ENCODE results near the gene AIPL1.

The AIPL1 gene

DNA sequence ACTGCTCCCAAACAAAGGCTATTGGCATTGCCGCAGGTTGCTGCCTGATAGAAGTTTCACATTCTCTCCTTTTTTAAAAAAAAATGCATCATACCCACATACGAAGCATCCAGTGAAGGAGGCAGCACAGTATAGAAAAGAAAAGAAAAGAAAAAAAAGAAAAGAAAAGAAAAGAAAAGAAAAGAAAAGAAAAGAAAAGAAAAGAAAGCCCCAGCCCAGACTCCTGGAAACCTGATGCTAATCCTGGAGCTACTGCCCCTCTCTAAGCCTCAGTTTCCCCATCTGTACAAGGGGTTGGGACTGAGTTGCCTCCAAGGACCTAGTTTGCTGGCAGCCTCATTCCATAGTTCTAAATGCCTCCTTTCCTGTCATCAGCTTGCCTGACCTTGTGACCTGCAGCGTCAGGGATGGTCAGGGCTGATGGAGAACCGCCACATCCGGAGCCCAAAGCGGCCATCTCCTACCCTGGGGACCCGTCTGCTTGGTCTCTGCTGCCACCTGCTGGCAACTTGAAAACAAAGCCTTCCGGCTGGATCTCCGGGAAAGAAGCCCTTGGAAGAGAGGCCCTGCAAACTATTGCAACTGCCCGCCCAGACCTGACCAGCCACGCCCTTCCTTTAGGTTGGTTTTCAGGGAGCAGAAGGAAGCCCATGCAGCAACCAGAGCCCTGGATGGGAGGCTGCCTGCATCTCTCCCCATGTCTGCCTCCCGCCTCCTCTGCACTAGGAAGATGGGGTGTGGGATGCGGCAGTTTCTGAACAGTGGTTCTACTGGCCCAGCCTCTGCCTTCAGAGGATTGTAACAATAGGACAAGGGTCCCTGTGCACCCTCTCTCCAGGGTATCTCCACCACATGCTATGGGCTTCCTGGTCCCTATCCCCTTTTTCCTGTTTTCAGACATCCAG lies 13.0 kb downstream of the AIPL1 start:
- DNase-seq (ENCODE audit: low read depth), result peak; percentile 44

DNA sequence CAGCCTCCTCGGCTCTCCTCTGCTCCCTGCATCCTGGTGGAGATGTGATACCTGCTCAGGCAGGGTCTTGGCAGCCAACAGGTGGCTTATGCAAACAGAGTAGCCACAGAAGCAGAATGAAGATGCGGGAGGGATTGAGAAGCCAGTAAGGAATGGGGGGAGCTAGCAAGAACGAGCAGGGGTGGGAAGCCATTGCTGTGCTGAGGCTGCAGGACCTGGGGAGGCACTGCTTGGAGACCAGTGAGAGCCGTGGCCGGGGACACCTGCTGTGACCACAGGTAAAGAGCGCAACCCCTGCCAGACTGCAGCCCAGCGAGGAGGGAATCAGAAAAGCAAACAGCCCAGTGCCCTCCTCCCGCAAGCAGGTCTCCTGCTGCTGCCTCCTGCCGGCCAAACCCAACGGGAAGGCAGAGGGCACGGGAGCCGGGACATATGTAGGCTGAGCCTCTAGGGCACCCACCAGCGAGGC lies 14.7 kb downstream of the AIPL1 start:
- DNase-seq (ENCODE audit: low read depth), result no peak

DNA sequence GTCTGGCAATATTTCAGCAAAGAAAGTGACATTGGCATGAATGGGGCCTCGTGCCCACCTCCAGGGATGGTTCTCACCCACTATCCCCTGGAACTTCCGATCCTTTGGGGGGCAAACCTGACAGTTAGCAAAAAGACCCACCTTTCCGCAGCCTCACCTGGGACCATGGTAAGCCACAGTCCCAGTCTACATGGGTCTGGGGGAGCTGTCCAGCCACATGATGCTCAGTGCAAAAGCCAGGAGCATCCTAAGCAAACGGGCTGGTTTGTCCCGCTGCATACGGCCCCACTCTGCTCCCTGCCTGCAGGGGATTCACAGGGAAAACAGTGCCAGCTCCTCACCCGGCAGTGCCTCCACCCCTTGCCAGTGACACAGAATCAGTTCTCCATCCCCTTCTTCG lies 19.3 kb downstream of the AIPL1 start:
- no peak for DNase-seq (ENCODE audit: low read depth)

DNA sequence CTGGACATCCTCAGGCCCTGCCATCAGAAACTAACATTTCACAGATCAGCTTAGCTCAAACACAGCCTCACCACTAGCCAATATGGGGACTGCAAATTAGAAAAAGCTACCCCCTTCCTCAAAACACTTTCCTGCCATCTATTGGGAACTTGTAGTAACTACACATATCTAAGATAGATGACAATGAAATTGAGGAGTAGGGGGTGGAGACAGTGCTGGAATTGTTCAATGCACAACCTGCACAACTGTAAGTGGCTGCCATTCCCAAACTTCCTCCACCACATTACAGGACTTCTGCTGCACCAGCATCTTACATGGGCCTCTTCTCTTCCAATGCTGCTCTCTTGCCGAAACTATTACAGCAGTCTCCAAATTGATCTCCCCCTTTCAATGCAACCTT lies 21.9 kb downstream of the AIPL1 start:
- no peak for DNase-seq (ENCODE audit: low read depth)

DNA sequence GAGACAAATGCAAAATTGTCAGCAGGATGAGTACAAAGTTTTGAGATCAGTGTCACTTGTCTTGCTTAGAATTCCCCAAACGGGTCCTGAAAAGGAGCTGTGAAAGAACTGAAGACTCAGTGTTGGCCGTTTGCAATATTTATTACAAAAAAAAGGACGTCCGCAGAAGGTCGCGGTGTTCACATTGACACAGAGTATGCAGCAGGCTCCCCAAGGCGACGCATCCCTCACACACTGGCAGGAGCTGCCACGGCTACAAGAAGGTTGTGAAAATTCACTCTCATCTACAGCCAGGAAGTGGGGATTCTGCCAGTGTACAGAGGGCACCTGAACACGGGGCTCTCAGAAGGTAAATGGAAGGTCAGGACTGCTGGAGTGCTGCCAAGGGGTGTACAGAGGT lies 26.2 kb downstream of the AIPL1 start:
- no peak for DNase-seq (ENCODE audit: low read depth)

DNA sequence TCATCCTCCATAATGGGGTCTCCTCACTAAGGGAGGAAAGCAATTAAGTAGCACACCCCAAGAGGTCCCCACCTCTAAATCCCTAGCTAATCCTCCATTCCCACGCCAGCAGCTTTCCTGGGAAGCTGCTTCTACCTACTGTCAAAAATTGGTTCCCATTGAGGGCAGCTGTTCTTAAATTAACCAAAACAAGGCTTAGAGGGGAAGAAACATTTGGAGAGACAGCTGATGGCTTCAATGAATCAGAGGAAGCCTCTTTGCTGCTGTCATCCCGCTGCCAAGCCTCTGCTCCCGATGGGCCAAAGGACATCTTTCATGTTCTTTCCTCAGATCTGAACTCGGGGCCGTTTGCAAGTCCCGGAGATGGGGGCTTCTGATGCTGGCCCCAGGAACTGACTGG lies 26.6 kb downstream of the AIPL1 start:
- no peak for DNase-seq (ENCODE audit: low read depth)

DNA sequence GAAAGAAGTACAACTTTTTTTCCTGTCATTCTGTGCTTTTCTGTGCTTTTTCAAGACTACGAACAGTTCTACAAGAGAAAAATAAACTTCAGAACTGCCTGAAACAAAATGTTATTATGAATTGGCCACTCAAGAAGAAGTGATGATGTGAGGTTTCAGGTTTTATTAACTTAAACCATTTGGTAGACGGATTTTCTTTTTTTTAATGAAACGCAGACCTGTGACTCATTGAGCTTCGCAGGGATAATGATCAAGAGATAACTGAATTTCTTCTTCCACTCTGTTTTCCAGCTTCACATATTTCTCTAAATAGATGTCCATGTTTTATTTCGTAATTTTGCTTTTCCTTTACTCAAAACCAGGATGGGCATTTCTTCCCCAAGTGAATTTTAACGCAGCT lies 32.7 kb downstream of the AIPL1 start:
- DNase-seq (ENCODE audit: low read depth), result no peak

DNA sequence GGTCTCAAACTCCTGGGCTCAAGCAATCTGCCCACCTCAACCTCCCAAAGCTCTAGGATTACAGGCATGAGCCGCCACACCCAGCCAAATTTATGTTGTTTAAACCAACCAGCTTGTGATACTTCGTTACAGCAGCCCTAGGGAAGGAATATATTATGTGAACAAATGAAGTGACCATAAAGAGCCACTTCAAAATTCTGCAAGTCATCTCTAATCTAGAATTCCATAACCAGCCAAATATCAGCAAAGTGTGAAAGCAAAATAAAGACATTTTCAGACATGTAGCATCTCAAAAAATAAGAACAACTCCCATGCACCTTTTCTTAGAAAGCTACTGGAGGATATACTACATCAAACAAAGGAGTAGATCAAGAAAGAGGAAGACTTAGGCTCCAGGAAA lies 36.0 kb downstream of the AIPL1 start:
- DNase-seq (ENCODE audit: low read depth), result no peak

DNA sequence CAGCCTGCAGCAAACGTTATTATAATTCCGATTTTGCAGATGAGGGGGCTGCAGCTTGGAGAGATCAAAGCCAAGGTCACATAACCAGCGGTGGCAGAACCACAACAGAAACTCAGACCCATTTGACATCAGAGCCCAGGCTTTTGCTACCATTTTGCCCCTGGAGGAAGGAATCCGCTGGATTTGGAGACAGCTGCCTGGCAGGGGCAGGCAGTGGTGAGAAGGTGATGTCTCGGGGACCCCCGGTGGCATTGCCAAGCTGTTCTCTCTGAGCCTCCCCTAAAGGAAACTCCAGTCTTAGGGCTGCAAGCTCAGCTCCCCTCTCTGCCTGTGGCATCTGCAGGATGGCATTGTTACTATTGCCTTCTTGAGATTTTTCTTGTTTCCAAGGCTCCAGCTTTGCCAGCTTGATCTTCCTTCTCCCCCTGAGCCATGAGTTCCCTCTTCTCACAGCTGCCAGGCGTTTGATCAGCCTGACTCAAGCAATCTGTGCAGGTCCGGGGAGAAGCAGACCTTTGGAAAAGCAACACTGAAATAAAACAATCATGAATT lies 40.8 kb downstream of the AIPL1 start:
- DNase-seq (ENCODE audit: low read depth), result no peak

DNA sequence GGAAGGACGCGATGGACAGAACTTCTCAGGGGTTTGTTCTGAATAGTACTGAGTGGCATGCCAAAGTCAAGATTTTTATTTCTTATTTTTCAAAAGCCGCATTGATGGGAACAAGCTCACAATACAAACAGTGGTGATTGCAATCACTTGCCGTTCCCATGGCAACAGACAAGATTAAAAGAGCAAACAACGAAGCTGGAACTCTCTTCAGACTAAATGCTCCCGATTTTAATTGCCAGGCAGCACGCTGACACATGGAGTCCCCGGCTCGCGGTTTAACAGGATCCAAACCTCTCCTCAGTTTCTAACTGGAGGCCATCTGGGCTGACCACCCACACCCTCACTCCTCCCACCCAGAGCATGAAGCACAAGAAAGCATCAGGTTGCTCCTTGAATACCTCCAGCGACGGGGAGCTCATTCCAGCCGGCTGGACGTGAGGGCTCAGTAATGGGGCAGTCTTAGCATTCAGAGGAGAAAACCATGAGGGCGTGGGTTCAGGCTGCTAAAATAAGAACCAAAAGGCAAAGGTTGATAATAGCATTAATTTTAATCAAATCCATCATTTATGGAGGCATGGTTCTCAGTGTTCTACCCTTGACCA lies 41.5 kb downstream of the AIPL1 start:
- no peak for DNase-seq (ENCODE audit: low read depth)

DNA sequence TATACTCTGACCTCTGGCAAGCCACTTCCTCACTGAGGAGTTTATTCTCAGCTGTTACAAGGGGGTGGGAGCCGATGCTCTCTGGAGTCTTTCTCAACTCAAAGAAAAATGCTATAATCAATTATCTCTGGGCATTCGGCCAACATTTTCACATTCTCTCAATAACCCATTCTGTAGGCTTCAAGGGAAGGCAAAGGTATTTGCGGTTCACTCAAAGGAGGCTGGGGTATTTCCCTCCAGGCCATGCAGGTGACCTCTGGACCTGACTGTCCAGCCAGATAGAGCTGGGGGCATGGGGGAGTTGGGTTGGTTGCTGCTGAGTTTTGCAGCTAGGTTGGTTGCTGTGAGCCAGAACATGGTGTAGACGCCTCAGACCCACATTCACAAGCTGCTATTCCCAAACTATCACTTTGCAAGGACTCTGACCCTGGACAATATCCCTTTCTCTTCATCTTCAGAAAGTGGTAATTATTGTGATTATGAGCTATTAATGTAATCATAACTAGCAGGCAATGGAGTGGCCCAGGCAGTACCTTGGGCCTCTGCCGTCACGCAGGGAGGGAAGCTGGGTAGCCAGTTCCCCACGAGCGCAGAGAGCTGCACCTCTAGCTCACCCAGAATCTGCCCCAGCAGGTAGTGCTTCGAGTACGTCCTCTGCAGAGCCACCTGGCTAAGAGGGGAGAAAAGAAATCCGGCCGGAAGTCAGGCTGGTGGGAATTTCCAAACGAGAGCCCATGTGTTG lies 42.1 kb downstream of the AIPL1 start:
- no peak for DNase-seq (ENCODE audit: low read depth)

DNA sequence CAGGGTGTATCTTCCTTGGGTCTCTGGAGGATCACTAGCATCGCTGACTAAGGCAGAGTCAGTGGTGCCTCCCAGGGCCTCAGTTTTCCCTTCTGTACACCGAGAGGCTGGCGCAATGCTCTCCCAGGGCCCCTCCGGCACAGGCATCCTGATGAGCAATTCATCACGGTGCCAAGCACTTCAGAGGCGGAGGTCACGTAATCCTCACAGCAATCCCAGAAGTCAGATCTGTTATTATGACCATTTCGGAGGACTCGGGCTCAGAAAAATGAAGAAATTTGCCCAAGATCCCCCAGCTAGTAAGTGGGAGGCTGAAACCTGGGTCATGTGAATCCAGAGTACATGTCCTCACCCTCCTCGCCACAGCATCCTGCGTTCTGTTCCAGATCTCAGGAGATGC lies 46.5 kb downstream of the AIPL1 start:
- DNase-seq (ENCODE audit: low read depth), result no peak

DNA sequence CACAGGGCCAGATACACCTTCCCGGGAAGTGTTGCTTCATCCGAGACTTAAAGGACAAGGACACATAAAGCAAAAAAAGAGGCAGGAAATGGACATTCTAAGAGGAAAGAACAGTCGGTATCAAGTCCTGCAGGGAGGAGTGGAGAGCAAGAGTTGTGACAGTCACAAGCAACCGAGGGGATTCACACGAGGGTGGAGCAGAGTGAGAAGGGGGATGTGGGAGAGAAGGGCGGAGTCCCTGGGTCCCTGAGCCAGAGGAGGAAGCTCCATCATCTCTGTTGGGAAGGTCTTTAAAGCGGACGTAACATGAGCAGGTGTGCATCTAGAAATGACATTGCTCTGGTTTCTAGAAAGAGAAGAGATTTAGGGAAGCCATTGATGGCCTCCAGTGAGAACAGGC lies 47.1 kb downstream of the AIPL1 start:
- no peak for DNase-seq (ENCODE audit: low read depth)

DNA sequence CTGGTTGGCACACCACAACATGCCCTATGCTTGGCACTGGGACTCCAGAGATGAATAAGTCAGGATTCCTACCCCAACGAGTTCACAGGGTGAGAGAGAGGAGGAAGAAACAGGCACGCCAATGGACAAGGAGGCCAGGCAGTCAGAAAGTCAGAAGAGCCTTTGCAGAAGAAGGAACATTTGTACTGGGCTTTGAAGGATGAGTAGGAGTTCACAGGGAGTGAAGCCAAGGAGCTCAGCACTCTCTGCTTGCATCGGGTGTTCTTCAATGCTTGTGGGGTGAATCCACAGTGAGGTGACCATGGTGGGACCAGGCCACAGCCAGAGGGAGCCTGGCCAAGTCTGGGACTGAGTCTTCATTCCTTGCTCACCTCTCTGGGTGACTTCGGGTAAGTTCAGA lies 47.5 kb downstream of the AIPL1 start:
- DNase-seq (ENCODE audit: low read depth), result no peak

DNA sequence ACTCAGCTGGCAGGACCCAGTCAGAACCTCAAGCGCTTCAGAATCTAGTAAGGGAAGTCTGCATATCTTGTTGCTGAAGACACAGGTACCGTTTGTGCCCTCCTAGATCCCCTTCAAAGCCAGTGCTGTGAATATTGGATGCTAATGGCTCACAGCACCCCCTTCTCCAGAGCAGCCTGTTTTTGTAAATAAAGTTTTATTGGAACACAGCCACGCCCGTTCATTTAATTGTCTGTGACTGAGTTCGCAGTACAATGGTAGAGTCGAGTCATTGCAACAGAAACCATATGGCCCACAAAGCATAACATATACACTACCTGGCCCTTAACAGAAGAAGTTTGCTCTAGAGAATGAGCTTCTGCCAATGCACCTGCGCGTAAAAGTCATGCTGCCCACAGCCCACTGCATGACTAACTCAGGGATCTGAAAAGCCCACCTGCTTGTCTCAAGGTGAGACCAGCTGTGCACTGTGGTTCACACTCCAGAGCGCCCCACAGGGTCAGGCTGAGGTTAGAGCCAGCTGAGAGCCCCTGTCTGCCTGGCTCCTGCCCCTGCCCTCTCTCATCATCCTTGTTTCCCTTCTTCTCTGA lies 48.8 kb downstream of the AIPL1 start:
- no peak for DNase-seq (ENCODE audit: low read depth)

DNA sequence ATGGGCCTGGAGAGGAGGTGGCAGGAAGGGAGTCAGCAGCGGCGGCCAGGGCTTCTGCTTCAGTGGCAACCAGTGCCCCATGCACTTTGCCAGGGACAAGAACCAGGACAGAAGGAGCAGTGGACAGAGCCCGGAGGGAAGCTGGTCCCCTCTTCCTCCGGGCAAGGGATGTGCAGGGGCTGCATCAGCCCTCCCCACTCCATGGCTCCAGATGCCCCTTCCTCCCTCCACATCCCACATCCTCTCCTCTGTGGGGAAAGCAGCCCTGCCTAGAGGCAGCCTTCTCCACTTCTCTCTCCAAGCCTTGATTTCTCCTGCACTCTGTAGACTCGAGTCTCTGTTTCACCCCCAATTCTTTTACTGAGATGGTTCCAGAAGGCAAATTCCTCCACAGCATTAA lies 50.4 kb downstream of the AIPL1 start:
- DNase-seq (ENCODE audit: low read depth), result no peak

DNA sequence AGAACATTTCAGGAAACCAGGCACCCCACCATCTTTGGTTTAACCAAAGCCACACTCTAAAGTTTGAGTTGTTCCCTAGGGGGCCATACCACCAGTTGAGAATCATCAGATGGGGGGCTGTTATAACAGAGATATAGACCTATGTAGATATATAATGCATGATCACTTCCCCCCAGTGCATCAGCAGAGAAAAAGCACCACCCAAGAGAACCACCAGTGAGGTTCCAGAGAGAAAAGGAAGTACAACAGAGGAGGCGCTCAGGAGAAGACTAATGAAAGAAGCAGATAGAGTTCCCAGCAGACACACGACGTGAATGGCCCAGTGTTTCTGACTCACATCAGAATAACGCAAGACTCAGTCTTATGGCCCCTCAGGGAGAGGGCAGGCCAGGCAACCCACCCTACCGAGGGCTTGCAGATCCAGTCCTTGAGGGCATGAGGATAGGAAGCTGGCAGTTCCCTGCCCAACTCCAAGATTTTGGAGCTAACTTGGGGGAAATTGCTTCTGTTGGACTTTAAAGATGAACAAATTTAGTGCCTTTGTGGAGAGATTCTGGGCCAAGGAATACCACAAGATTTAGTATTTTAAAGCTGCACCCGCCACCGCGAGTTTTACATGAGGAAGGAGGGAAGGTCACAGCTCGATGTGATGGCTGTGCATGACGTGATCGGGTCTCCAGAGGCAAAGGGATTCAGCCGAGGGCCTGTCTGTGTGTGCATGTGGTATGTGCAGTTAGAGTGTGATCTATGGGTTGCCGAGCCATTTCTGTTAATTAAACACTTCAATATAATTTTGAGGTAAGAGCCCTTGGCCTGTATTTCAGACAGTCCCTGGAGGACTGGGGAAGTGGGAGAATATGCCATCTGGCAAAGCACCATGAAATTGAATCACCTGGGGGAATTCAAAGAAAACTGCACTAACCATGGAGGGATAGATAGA lies 53.1 kb downstream of the AIPL1 start:
- no peak for DNase-seq (ENCODE audit: low read depth)

DNA sequence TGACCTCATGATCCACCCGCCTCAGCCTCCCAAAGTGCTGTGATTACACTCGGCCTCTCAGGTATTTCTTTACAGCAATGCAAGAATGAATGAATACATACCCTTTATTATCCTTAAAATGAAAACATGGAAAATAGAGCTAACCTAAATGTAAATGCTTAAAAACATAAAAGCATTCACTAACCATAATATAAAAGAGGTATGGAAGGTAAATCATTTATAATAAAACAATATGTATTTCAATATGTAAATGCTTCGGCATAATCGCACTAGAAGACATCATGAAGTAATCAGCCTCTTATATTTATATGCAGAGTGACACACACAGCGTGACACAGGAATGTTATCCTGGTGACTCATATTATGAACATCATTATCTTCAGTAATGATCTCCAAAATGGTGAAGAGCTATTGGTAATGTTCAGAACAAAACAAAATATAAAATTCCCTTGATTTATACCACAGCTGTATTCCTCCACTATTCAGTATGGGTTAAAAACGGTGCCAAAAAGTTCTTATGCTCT lies 53.9 kb downstream of the AIPL1 start:
- no peak for DNase-seq (ENCODE audit: low read depth)

DNA sequence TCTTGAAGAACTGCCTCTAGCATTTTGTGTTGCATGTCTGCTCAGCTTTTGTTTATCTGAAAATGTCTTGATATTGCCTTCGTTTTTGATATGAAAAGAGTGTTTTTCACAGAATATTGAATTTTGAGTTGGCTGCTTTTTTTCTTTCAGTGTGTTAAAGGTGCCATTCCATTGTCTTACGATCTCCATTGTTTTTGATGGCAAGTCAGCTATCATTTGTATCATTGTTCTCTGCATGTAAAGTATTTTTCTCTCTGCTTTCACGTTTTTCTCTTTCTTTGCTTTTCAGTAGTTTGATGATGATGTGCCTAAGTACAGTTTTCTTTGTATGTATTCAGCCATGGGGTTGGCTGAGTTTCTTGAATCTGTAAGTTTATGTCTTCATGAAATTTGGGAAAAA lies 57.0 kb downstream of the AIPL1 start:
- no peak for DNase-seq (ENCODE audit: low read depth)

DNA sequence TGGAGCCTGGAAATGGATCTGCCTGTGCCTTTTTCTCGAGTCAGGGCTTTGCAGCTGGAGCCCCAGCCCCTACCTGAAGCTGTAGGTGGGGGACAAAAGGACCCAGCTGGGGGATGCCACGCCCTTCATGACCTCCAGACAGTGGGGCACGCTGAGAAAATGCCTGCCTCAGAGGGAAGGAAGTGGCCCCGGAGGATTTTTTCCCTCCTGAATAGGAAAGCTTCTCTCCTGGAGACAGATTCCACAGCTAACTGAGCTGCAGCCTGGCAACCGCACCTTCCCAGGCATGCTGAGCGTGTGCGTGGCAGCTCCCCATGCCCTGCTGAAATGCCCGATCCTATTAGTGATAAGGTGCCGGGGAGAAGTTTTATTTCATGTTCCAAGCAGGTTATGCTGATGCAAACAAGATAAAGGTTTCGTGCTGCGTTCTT lies 58.0 kb downstream of the AIPL1 start:
- no peak for DNase-seq (ENCODE audit: low read depth)

DNA sequence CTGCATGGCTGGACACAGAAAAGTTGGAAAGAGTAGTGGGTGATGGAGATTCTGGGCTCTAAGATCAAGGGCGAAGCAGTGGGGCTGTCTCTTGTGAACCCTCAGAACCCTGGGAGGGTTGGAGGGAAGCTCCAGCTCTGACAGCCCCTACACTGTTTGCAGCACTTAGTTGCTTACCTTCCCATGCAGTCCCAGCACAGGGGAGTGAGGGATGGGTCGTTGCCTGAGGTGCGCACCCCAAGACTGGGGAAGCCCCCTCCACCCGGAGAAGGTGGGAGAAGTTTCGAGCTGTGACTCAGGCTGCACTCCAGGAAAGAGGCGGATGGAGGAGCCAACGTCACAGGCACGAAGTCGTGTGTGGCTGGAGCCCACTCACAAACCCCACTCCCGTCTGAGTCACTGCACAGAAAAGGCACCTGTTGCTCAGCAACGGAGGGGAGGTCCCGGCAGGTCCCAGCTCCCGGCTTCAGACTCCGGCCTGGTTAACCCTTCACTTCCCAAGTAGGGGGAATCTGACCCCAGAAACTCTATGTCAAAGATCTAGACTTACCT lies 60.1 kb downstream of the AIPL1 start:
- no peak for DNase-seq (ENCODE audit: low read depth)
